PC-3 (cell line): Measurements from ENCODE around the gene PPP1R12A.

Experiments
- EZH2 ChIP-seq: fragments of 300-600 bp; sonication (generic); IDR thresholded peaks from one replicate; pipeline ENCODE4 v1.6.1; 2017; ENCODE audit warnings: antibody characterized with exemption, mild to moderate bottlenecking, low read length; ENCODE audit not compliant: unreplicated experiment
- TF ChIP-seq, protein P1 (sequence below): fragments of 300-600 bp; sonication (generic); conservative IDR thresholded peaks from 2 replicates; pipeline ENCODE4 v1.5.1; 2017; ENCODE audit warnings: antibody characterized with exemption, low read depth, mild to moderate bottlenecking, low read length

DNA sequence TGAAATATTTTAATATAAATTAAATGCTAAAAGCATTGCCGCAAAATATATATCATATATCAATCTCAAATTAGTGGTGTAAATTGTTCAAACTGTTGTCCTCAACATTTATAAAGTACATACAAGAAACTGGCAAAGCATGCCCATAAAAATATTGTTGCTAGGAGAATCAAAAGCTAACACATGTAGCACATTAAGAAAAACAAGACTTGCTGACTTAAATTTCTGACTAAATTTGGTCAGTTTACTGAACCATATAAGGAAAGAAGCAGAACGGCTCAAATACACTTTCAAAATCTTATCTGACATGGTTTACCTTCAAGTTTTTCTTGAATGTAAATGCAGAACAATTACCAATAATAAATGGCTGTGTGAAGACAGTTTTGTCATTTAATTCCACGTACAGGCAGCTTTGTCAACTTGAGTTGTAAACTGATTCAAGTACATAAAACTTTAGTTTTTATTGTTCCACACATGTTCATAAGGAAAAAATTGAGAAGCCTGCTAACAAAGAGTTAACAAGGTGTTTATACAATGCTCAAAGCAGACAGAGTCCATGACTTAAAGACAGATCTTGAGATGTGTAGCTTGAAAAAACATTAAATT, 50.4 kb downstream of the PPP1R12A start:
- TF ChIP-seq, protein P1, sequence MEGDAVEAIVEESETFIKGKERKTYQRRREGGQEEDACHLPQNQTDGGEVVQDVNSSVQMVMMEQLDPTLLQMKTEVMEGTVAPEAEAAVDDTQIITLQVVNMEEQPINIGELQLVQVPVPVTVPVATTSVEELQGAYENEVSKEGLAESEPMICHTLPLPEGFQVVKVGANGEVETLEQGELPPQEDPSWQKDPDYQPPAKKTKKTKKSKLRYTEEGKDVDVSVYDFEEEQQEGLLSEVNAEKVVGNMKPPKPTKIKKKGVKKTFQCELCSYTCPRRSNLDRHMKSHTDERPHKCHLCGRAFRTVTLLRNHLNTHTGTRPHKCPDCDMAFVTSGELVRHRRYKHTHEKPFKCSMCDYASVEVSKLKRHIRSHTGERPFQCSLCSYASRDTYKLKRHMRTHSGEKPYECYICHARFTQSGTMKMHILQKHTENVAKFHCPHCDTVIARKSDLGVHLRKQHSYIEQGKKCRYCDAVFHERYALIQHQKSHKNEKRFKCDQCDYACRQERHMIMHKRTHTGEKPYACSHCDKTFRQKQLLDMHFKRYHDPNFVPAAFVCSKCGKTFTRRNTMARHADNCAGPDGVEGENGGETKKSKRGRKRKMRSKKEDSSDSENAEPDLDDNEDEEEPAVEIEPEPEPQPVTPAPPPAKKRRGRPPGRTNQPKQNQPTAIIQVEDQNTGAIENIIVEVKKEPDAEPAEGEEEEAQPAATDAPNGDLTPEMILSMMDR = no peak
- no peak for TF ChIP-seq EZH2
